ENCODE data around the gene SPAM1. TPM values are rescaled to one million over a fixed set of nuclear protein-coding genes. Genes with fewer than 3 reads are reported as not detected.
"Not testable (repeated sequence)": the region's sequence is repeated elsewhere in the genome, so short reads cannot be mapped to it uniquely, and the experiment has no call there.

SPAM1 gene
- total RNA-seq, result not detected

- Mint-ChIP-seq H3K27ac (no peak within 1 kb of the TSS), H3K4me3 (no peak within 1 kb of the TSS), H3K9me3 (ENCODE audit: insufficient read depth) (no peaks in the 10 kb centered on the region), H3K27me3 (ENCODE audit: low read depth) (no peaks in the 10 kb centered on the region), H3K4me1 (ENCODE audit: low read depth) (no peaks in the 10 kb centered on the region), H3K36me3 (ENCODE audit: low read depth) (no peaks in the 10 kb centered on the region)
- no peak for ATAC-seq
- DNase-seq, result no peak
- POLR2A ChIA-PET, result no interaction called here
- CTCF ChIA-PET, result no interaction called here
Observed at GRCh38 chr7:123924941-123925340, at the start of gene SPAM1. Gene SPAM1, plus strand, starts transcription at chr7:123925241. Its CDS starts 28,330 bp downstream, at chr7:123953571.

DNA sequence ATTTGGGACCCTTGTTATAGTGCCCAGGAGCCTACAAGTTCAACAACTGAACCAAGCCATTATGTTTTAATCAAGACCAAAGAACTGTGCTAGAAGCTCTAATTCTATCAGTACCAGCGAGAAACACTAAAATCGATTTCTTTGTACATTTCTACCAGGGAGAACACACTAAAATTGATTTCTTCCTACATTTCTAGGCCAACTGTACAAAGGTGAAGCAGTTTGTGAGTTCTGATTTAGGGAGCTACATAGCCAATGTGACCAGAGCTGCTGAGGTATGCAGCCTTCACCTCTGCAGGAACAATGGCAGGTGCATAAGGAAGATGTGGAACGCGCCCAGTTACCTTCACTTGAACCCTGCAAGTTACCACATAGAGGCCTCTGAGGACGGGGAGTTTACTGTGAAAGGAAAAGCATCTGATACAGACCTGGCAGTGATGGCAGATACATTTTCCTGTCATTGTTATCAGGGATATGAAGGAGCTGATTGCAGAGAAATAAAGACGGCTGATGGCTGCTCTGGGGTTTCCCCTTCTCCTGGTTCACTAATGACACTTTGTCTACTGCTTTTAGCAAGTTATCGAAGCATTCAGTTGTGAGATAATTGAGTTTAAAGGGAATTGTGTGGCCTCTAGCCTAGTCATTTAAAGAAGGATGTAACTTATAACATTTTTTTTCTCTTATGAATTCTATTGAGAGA is 48.3 kb upstream of the SPAM1 start:
- ChIA-PET CTCF (interaction anchor here (1.0 to 1.2 kb wide), 2 partner anchors 11 to 13 kb away, joined by 3 read pairs; no protein-coding TSS in a partner anchor), POLR2A (no interaction called here)
- H3K4me3 Mint-ChIP-seq, result no peak overlapping the region
- no peaks in the 10 kb centered on the region for H3K9me3 Mint-ChIP-seq (ENCODE audit: insufficient read depth)
- no peak overlapping the region for H3K27ac Mint-ChIP-seq
- H3K36me3 Mint-ChIP-seq (ENCODE audit: low read depth), result no peaks in the 10 kb centered on the region
- no peak for ATAC-seq
- peaks cover 4% of the 10 kb centered on the region for H3K27me3 Mint-ChIP-seq (ENCODE audit: low read depth)
- H3K4me1 Mint-ChIP-seq (ENCODE audit: low read depth), result no peaks in the 10 kb centered on the region
- no peak for DNase-seq

GRCh38 chr7:123879628-123880027 is 45.4 kb upstream of the SPAM1 start:
- no peak for ATAC-seq
- ChIA-PET POLR2A (no interaction called here), CTCF (no interaction called here)
- Mint-ChIP-seq H3K36me3 (ENCODE audit: low read depth) (no peaks in the 10 kb centered on the region), H3K4me3 (no peak overlapping the region), H3K27ac (no peak overlapping the region), H3K27me3 (ENCODE audit: low read depth) (no peaks in the 10 kb centered on the region), H3K4me1 (ENCODE audit: low read depth) (no peaks in the 10 kb centered on the region), H3K9me3 (ENCODE audit: insufficient read depth) (no peaks in the 10 kb centered on the region)
- DNase-seq, result no peak

GRCh38 chr7:123881300-123881699 is 43.7 kb upstream of the SPAM1 start:
- ATAC-seq (no peak), DNase-seq (no peak)
- H3K9me3 Mint-ChIP-seq (ENCODE audit: insufficient read depth), result no peaks in the 10 kb centered on the region
- H3K27ac Mint-ChIP-seq, result no peak overlapping the region
- H3K4me3 Mint-ChIP-seq, result no peak overlapping the region
- no peaks in the 10 kb centered on the region for H3K4me1 Mint-ChIP-seq (ENCODE audit: low read depth)
- no peaks in the 10 kb centered on the region for H3K27me3 Mint-ChIP-seq (ENCODE audit: low read depth)
- H3K36me3 Mint-ChIP-seq (ENCODE audit: low read depth), result no peaks in the 10 kb centered on the region
- ChIA-PET POLR2A (no interaction called here), CTCF (interaction anchor here (0.9 to 1.0 kb wide), 2 partner anchors 16 to 257 kb away, joined by 3 read pairs; no protein-coding TSS in a partner anchor)

DNA sequence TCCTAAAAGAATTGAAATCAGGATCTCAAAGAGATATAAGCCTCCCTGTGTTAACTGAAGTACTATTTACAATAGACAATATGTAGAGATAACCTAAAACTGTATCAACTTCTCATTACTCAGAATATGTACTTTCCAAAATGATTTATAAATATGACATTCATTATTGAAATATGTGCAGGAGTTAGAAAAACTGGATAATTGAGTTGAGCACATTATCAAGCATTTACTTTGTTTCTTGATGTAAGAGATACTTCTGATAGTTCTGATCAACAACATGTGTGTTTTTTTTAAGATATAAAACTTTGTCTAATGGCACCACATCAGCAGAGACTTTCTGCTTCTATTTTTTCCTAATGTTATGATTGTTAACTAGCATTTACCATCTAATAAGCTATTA is 41.9 kb upstream of the SPAM1 start:
- Mint-ChIP-seq H3K4me1 (ENCODE audit: low read depth) (no peaks in the 10 kb centered on the region), H3K36me3 (ENCODE audit: low read depth) (no peaks in the 10 kb centered on the region), H3K27ac (no peak overlapping the region), H3K4me3 (no peak overlapping the region), H3K9me3 (ENCODE audit: insufficient read depth) (no peaks in the 10 kb centered on the region), H3K27me3 (ENCODE audit: low read depth) (no peaks in the 10 kb centered on the region)
- CTCF ChIA-PET, result no interaction called here
- DNase-seq (no peak), ATAC-seq (no peak)
- POLR2A ChIA-PET, result no interaction called here

- Mint-ChIP-seq H3K9me3 (ENCODE audit: insufficient read depth) (no peaks in the 10 kb centered on the region), H3K27me3 (ENCODE audit: low read depth) (no peaks in the 10 kb centered on the region), H3K36me3 (ENCODE audit: low read depth) (no peaks in the 10 kb centered on the region), H3K4me1 (ENCODE audit: low read depth) (no peaks in the 10 kb centered on the region), H3K4me3 (no peak overlapping the region), H3K27ac (no peak overlapping the region)
- ChIA-PET POLR2A (interaction anchor here (0.6 kb wide), 1 partner anchor 119 kb away, joined by 3 read pairs; no protein-coding TSS in a partner anchor), CTCF (no interaction called here)
- ATAC-seq, result no peak
- DNase-seq, result no peak
Observed at GRCh38 chr7:123888192-123888591, 36.8 kb upstream of the SPAM1 start.

DNA sequence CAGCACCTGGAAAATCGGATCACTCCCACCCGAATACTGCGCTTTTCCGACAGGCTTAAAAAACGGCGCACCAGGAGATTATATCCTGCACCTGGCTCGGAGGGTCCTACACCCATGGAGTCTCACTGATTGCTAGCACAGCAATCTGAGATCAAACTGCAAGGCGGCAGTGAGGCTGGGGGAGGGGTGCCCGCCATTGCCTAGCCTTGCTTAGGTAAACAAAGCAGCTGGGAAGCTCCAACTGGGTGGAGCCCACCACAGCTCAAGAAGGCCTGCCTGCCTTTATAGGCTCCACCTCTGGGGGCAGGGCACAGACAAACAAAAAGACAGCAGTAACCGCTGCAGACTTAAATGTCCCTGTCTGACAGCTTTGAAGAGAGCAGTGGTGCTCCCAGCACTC is 30.3 kb upstream of the SPAM1 start:
- H3K9me3 Mint-ChIP-seq (ENCODE audit: insufficient read depth); H3K27ac Mint-ChIP-seq; DNase-seq; POLR2A ChIA-PET; H3K4me1 Mint-ChIP-seq (ENCODE audit: low read depth); ATAC-seq; H3K36me3 Mint-ChIP-seq (ENCODE audit: low read depth); H3K4me3 Mint-ChIP-seq; H3K27me3 Mint-ChIP-seq (ENCODE audit: low read depth); CTCF ChIA-PET: not testable (repeated sequence)

DNA sequence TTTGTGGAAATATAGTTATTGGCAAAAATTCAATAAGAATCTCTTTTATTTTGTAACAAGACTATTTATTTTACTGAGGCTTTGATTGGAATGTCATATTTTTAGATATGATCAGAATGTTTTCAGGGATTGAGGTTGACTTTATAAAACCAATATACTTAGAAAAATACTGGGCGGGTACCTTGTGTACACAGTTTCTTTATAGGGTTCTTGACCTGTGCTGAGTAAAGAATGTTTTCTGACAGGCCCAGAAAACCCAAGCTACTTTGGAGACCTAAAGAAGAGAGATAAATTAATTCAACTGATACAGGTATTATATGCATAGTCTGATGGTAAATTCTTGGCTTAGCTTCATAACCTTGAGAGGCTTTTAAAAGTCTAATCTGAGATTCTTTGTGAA is 23.9 kb upstream of the SPAM1 start:
- Mint-ChIP-seq H3K4me3 (no peak overlapping the region), H3K27ac (no peak overlapping the region), H3K9me3 (ENCODE audit: insufficient read depth) (no peaks in the 10 kb centered on the region), H3K36me3 (ENCODE audit: low read depth) (no peaks in the 10 kb centered on the region), H3K4me1 (ENCODE audit: low read depth) (no peaks in the 10 kb centered on the region), H3K27me3 (ENCODE audit: low read depth) (no peaks in the 10 kb centered on the region)
- ATAC-seq (no peak), DNase-seq (no peak)
- ChIA-PET CTCF (no interaction called here), POLR2A (no interaction called here)

DNA sequence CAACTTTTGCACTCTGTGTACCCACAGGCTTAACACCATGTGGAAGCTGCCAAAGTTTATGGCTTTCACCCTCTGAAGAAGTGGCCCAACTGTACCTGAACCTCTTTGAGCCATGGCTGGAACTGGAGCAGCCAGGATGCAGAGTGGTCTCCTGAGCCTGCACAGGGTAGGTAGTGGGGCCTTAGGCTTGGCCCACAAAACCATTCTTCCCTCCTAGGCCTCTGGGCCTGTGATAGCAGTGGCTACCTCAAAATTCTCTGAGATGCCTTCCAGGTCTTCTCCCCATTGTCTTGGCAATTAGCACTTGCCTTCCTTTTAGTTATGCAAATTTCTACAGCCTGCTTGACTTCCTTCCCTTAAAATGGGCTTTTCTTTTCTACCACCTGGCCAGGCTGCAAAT is 19.3 kb upstream of the SPAM1 start:
- Mint-ChIP-seq H3K9me3 (ENCODE audit: insufficient read depth) (no peaks in the 10 kb centered on the region), H3K4me1 (ENCODE audit: low read depth) (no peaks in the 10 kb centered on the region), H3K4me3 (no peak overlapping the region), H3K27me3 (ENCODE audit: low read depth) (no peaks in the 10 kb centered on the region), H3K27ac (no peak overlapping the region), H3K36me3 (ENCODE audit: low read depth) (no peaks in the 10 kb centered on the region)
- CTCF ChIA-PET, result no interaction called here
- DNase-seq, result no peak
- POLR2A ChIA-PET, result no interaction called here
- ATAC-seq, result no peak

- Mint-ChIP-seq H3K9me3 (ENCODE audit: insufficient read depth) (no peaks in the 10 kb centered on the region), H3K27me3 (ENCODE audit: low read depth) (no peaks in the 10 kb centered on the region), H3K4me1 (ENCODE audit: low read depth) (no peaks in the 10 kb centered on the region), H3K4me3 (no peak overlapping the region), H3K36me3 (ENCODE audit: low read depth) (no peaks in the 10 kb centered on the region), H3K27ac (no peak overlapping the region)
- DNase-seq, result no peak
- no peak for ATAC-seq
- ChIA-PET CTCF (no interaction called here), POLR2A (no interaction called here)
Observed at GRCh38 chr7:123916240-123916724, 8.8 kb upstream of the SPAM1 start.

GRCh38 chr7:123917878-123918277 is 7.2 kb upstream of the SPAM1 start:
- Mint-ChIP-seq H3K4me1 (ENCODE audit: low read depth) (no peaks in the 10 kb centered on the region), H3K27me3 (ENCODE audit: low read depth) (no peaks in the 10 kb centered on the region), H3K27ac (no peak overlapping the region), H3K9me3 (ENCODE audit: insufficient read depth) (no peaks in the 10 kb centered on the region), H3K36me3 (ENCODE audit: low read depth) (no peaks in the 10 kb centered on the region), H3K4me3 (no peak overlapping the region)
- DNase-seq (no peak), ATAC-seq (no peak)
- ChIA-PET POLR2A (no interaction called here), CTCF (no interaction called here)

DNA sequence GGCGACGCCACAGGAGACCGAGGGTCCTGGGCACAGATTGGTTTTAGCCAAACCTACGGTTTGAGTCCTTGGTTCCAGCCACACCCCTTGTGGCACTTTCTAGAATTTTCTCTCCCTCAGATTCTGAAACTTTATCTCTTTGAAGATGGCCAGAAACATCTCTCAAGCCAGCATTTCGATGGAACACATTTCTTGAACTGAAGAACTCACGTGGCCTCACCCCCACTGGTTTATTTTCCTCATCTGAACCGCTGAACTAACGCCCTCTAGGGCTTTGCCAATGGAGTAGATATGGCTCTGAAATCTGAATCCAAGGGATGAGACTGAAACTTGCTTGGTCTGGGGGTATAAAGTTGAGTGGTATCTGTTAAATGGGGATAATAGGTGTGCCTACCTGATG is 6.7 kb upstream of the SPAM1 start:
- H3K4me3 Mint-ChIP-seq, result no peak overlapping the region
- no peaks in the 10 kb centered on the region for H3K27me3 Mint-ChIP-seq (ENCODE audit: low read depth)
- no peaks in the 10 kb centered on the region for H3K4me1 Mint-ChIP-seq (ENCODE audit: low read depth)
- H3K27ac Mint-ChIP-seq, result no peak overlapping the region
- ATAC-seq, result no peak
- ChIA-PET POLR2A (no interaction called here), CTCF (no interaction called here)
- H3K9me3 Mint-ChIP-seq (ENCODE audit: insufficient read depth), result no peaks in the 10 kb centered on the region
- no peak for DNase-seq
- no peaks in the 10 kb centered on the region for H3K36me3 Mint-ChIP-seq (ENCODE audit: low read depth)

GRCh38 chr7:123923599-123923998 is 1.4 kb upstream of the SPAM1 start:
- Mint-ChIP-seq H3K4me1 (ENCODE audit: low read depth) (no peaks in the 10 kb centered on the region), H3K36me3 (ENCODE audit: low read depth) (no peaks in the 10 kb centered on the region), H3K9me3 (ENCODE audit: insufficient read depth) (no peaks in the 10 kb centered on the region), H3K27me3 (ENCODE audit: low read depth) (no peaks in the 10 kb centered on the region), H3K4me3 (no peak overlapping the region), H3K27ac (no peak overlapping the region)
- ChIA-PET CTCF (no interaction called here), POLR2A (no interaction called here)
- DNase-seq, result no peak
- no peak for ATAC-seq

All from activated CD8-positive, alpha-beta T cell treated with anti-CD3 and anti-CD28 coated beads, Interleukin-2, amount 10 ng/mL, durations not matched to agents 7 days and 5 days (primary cell).